Activated CD8-positive, alpha-beta memory T cell treated with anti-CD3 and anti-CD28 coated beads, Interleukin-2, amount 50 U/mL, for 24 hours (primary cell): Measurements from ENCODE around the gene TSR1.

Experiments used
- DNase-seq: peaks from one replicate; pipeline ENCODE4 v3.0.0-alpha.2; 2020; ENCODE audit errors: extremely low read depth

Gene TSR1

GRCh38 chr17:2336215-2336851 lies at the start of gene TSR1:
TSS of gene TSR1 (minus strand) at chr17:2336457. CDS start at chr17:2336427, 30 bp downstream.
- DNase-seq, result peak; percentile 65

- DNase-seq, result no peak
Measured at GRCh38 chr17:2385240-2386210, 49.3 kb upstream of the TSR1 start.

- DNase-seq, result no peak
Measured at GRCh38 chr17:2384439-2385127, 48.3 kb upstream of the TSR1 start.

GRCh38 chr17:2383628-2384167 lies 47.4 kb upstream of the TSR1 start:
- DNase-seq, result no peak

- DNase-seq, result no peak
Measured at GRCh38 chr17:2380950-2381649, 44.8 kb upstream of the TSR1 start.

- no peak for DNase-seq
Measured at GRCh38 chr17:2380226-2380922, 44.1 kb upstream of the TSR1 start.

GRCh38 chr17:2379489-2380225 lies 43.4 kb upstream of the TSR1 start:
- no peak for DNase-seq

- DNase-seq, result no peak
Measured at GRCh38 chr17:2378905-2379304, 42.6 kb upstream of the TSR1 start.

GRCh38 chr17:2377659-2378058 lies 41.4 kb upstream of the TSR1 start:
- no peak for DNase-seq

- no peak for DNase-seq
Measured at GRCh38 chr17:2376107-2376506, 39.9 kb upstream of the TSR1 start.

- DNase-seq, result no peak
Measured at GRCh38 chr17:2375406-2375805, 39.1 kb upstream of the TSR1 start.

GRCh38 chr17:2374549-2375285 lies 38.5 kb upstream of the TSR1 start:
- DNase-seq, result no peak

- DNase-seq, result no peak
Measured at GRCh38 chr17:2373179-2373578, 36.9 kb upstream of the TSR1 start.

GRCh38 chr17:2372681-2373080 lies 36.4 kb upstream of the TSR1 start:
- no peak for DNase-seq

- no peak for DNase-seq
Measured at GRCh38 chr17:2372180-2372579, 35.9 kb upstream of the TSR1 start.

- no peak for DNase-seq
Measured at GRCh38 chr17:2371183-2372130, 35.2 kb upstream of the TSR1 start.

GRCh38 chr17:2370211-2370589 lies 33.9 kb upstream of the TSR1 start:
- DNase-seq, result no peak

- DNase-seq, result no peak
Measured at GRCh38 chr17:2369551-2370210, 33.4 kb upstream of the TSR1 start.
